ENCODE measurements around the gene GRIK5.

GRIK5 gene

GRCh38 chr19:42095814-42096230 lies 25.8 kb upstream of the GRIK5 start:
- no peak for DNase-seq (ENCODE audit: low read depth)

DNA sequence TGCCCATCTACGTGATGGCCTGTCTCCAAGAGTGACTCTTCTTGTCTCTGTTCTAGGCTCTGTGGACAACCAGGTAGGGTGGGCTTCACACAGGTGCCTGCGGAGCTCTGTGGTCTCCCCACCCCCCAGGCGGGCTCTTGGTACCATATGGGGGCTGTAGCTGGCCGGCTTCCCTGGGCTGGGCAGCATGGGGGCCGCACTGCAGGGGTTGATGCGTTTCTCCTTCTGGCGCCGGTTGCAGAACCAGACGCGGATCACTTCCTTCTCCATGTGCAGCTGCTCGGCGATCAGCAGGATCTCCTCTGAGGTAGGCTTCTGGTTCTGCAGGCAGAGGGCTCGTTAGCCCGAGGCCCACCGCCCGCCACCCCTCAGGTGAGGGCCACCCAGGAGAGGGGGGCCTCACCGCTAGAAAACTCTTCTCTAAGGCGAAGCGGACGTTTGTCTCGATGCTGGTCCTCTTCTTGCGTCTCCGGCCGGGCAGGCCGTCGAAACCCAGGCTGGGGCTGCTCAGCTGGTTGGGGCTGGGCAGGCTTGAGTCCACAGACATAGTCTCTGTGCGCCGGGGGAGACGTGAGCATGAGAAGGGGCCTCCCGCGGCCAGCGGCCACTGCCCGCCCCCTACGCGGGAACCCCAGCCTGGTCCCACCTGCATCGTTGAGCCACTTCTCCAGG lies 25.3 kb upstream of the GRIK5 start:
- no peak for DNase-seq (ENCODE audit: low read depth)

DNA sequence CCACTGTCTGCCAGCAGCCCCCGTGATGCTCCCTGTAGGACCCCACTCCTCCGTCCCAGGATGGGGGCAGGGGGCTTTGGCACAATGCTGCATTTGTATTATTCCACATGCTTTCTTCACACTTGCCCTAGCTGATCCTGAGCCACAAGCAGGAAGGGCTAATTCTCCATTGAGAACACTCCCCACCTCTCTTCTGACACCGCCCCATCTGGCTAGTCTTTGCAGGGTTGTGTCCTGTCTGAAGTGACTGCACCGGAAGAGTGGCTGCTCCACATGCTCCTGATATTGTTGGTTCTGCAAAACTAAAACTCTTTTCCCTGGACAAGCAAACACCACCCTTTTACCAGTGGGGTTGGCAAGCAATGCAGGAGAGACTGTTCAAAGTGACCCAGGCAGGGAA lies 23.9 kb upstream of the GRIK5 start:
- DNase-seq (ENCODE audit: low read depth): no peak

GRCh38 chr19:42093505-42093904 lies 23.5 kb upstream of the GRIK5 start:
- no peak for DNase-seq (ENCODE audit: low read depth)

- DNase-seq (ENCODE audit: low read depth): no peak
Measured at GRCh38 chr19:42092350-42092749, 22.3 kb upstream of the GRIK5 start.

DNA sequence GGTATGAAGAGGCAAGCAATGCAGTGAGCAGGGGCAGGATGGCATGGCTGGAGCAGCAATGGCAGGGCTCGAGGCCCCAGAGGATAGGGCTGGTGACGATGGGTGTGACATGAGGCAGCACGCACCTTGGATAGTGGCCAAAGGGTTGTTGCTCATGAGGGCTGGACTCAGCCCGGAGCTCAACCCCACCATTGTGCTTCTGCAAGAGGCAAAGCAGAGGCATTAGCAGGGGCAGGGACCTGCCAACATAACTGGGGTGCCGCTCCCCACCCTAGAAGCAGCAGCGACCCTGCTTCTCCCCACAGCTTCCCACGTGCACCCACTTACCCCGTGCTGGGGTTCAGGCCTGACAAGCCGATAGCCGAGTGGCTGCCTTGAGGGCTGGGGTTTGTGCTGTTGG lies 21.7 kb upstream of the GRIK5 start:
- DNase-seq (ENCODE audit: low read depth): no peak

DNA sequence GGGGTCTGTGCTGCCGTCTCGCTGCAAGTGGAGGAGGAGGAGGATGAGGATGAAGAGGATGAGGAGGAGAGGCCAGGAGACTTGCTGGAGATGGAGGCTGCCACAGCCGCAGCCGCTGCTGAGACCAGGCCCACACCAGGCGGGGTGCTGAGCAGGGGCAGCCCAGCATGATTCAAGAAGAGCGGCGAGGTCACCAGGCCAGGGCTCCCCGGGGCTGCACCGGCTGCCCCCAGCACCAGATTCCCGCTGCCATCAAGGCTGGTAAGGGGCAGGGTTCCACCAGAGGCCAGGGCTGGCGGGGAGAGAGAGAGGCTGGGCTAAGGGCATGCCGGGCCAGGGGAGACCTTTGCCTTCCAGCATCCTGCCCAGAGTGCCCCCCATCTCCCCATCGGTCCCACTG lies 21.3 kb upstream of the GRIK5 start:
- no peak for DNase-seq (ENCODE audit: low read depth)

DNA sequence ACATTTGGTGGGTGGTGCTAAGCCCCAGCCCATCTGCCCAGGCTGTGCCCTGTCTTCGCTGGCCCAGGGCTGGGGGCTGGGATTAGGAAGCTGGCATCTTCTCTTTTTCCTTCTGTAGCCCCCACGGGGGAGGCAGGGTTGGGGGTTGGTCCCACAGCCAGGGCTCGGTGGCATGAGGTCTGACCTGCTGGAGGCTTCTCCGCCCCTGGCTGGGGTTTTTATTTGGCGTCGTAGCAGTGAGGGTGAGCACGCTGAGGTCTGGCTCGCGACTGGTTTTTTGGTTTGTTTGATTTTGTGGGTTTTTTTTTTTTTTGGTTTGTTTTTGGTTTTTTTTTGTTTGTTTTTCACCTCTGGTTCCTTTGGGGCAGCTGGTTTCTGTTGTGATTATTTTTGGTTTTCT lies 20.7 kb upstream of the GRIK5 start:
- no peak for DNase-seq (ENCODE audit: low read depth)

GRCh38 chr19:42089772-42090171 lies 19.8 kb upstream of the GRIK5 start:
- DNase-seq (ENCODE audit: low read depth): no peak

- no peak for DNase-seq (ENCODE audit: low read depth)
Measured at GRCh38 chr19:42089191-42089750, 19.3 kb upstream of the GRIK5 start.

DNA sequence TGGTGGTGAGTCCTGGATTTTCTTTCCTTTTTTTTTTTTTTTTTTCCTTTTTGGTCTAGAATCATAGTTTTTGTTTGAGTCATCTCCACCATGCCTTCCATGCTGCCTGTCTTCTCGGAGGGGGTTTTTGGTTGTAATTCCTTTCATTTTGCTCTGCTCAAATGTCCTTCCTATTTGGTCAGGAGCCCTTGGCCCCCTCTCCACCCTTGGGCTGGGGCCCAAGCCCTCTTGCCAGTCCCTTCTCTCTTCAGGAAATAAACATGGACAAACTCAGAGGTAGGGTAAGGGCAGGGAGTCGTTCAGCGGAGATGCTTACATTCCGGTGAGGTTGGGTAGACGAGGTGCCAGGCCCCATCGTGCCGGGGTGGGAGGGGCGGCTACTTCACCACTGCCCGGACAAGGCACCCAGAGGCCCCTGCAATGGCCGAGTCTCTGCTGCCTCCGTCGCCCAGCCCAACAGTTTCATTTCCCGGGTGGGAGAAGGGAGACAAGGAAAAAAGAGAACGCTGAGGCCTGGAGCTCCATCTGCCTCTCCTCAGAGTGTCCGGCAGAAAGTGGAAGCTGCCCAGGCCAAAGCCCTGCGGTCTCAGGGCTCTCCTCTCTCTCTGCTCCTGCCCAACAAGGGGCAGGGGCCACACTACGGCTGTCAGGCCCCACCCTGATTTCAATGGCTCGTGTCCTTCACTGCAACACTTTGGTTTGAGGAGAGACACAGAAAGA lies 18.6 kb upstream of the GRIK5 start:
- no peak for DNase-seq (ENCODE audit: low read depth)

DNA sequence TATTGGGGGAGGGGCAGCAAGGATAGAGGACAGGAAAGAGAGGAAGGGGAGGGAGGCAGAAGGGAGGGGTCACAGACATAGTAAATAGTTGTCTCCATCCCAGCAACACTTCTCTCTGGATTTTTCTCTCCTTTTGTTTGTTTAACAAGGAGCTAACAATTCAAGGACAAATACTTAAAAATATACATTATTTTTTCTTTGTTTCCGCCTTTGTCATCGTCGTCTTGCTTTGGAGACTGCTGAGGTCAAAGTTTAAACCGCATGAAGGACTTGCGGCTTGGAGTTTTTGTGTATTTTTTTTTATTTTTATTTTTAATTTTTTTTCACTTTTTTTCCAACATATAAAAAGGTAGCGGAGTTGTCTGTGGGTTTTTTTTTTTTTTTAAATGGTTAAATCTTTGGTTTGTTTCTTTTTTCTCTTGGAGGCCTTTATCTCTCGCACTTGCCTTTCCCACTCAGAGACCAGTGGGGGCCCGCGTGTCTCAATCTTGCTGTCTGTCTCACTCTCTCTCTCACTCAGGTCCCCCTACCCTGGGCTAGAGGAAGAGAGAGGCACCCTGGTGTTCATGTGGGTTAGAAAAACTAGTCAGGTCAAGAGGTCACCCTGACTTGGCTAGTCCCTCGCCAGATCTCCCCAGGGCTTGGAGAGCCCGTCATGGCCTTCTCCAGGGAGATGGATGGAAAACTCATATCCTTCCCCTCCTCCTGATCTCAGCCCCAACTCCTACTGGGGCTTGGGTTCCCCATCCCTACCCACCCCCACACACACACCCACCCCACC lies 17.0 kb upstream of the GRIK5 start:
- DNase-seq (ENCODE audit: low read depth): no peak

- no peak for DNase-seq (ENCODE audit: low read depth)
Measured at GRCh38 chr19:42086188-42086736, 16.3 kb upstream of the GRIK5 start.

DNA sequence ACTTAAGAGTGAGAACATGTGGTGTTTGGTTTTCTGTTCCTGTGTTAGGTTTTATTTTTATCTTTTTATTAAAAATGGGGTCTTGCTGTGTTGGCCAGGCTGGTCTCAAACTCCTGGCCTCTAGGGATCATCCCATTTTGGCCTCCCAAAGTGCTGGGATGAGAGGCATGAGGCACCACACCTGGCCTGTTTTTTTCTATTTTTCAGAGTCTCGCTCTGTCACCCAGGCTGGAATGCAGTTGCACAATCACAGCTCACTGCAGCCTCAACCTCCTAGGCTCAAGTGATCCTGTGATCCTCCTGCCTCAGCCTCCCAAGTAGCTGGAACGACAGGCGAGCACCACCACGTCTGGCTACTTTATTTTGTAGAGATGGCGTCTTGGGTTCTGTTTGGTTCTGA lies 13.5 kb upstream of the GRIK5 start:
- no peak for DNase-seq (ENCODE audit: low read depth)

GRCh38 chr19:42081584-42082203 lies 11.7 kb upstream of the GRIK5 start:
- no peak for DNase-seq (ENCODE audit: low read depth)

- DNase-seq (ENCODE audit: low read depth): no peak
Measured at GRCh38 chr19:42080764-42081375, 10.9 kb upstream of the GRIK5 start.

- no peak for DNase-seq (ENCODE audit: low read depth)
Measured at GRCh38 chr19:42079886-42080763, 10.1 kb upstream of the GRIK5 start.

DNA sequence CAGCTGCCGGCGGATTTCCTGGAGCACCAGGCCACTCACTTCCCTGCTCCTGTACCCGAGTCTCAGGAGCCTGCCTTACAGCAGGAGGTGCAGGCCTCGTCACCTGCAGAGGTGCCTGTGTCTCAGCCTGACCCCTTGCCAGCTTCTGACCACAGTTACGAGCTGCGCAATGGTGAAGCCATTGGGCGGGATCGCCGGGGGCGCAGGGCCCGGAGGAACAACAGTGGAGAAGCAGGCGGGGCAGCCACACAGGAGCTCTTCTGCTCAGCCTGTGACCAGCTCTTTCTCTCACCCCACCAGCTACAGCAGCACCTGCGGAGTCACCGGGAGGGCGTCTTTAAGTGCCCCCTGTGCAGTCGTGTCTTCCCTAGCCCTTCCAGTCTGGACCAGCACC lies 9.3 kb upstream of the GRIK5 start:
- DNase-seq (ENCODE audit: low read depth): no peak

DNA sequence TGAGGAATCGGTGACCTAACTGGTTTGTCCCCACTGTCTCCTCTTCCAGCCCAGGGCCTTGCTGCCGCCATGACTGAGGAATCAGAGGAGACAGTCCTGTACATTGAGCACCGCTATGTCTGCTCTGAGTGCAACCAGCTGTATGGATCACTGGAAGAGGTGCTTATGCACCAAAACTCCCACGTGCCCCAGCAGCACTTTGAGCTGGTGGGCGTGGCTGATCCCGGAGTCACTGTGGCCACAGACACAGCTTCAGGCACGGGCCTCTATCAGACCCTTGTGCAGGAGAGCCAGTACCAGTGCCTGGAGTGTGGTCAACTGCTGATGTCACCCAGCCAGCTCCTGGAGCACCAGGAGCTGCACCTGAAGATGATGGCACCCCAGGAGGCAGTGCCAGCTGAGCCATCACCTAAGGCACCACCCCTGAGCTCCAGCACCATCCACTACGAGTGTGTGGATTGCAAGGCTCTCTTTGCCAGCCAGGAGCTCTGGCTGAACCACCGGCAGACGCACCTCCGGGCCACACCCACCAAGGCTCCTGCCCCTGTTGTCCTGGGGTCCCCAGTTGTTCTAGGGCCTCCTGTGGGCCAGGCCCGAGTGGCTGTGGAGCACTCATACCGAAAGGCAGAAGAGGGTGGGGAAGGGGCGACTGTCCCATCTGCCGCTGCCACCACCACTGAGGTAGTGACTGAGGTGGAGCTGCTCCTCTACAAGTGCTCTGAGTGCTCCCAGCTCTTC lies 8.7 kb upstream of the GRIK5 start:
- DNase-seq (ENCODE audit: low read depth): no peak

DNA sequence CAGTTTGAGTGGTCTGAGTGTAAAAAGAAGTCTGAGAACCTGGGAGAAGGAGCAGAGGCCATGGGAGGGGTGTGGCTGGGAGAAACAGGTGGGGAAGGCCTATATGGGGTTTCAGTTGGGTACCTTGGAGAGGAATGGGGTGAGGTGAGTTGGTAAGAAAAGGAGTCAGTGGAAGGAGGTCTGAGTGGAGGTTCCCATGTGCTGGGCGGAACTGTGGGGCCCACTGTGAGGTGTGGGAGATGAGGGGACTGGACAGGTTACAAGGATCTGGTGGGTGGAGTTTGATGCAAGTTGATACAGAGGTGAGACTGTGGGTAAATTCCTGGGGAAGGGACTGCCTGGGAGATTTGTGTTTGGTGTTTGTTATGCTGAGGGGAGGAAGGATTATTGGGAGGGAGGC lies 8.1 kb upstream of the GRIK5 start:
- no peak for DNase-seq (ENCODE audit: low read depth)
